ENCODE data around the gene PGGT1B.

DNA sequence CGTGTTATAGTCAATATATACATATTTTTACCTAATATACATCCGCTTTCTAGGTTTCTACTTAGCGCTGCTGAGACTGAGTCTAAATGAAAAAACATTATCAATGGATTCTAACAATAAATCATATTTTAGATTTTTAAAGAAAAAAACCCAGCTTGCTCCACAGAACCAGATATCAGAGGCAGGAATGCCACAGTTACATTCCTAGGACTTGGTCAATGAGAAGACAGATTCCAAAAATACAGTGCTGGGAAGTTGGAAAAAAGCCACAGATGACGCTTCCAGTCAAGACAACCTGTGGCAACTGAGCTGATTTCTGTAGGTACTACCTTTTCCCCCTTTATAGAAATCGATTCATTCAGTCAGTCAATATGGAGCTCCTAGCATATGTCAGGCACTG, 34.4 kb upstream of the PGGT1B start:
- no peak for TF ChIP-seq POLR2A (IDR thresholded peaks at IDR 0.05)
- TF ChIP-seq CTCF (IDR thresholded peaks at IDR 0.05): no peak

All from lower leg skin (tissue), 3 donors.